Activated T-cell treated with anti-CD3 and anti-CD28 coated beads for 1 hour (primary cell): ENCODE measurements around the gene KCNQ1.

Source experiments
- DNase-seq: peaks from one replicate; pipeline ENCODE4 v3.0.0-alpha.2; 2020; ENCODE audit warnings: low read depth

The KCNQ1 gene

GRCh38 chr11:2511421-2512369 lies 66.9 kb downstream of the KCNQ1 start:
- no peak for DNase-seq

GRCh38 chr11:2512431-2513407 lies 67.9 kb downstream of the KCNQ1 start:
- no peak for DNase-seq

- no peak for DNase-seq
These were observed 68.6 kb downstream of the KCNQ1 start for GRCh38 chr11:2513441-2513840.

- DNase-seq: no peak
These were observed 70.8 kb downstream of the KCNQ1 start for GRCh38 chr11:2515401-2516275.

GRCh38 chr11:2516276-2517015 lies 71.6 kb downstream of the KCNQ1 start:
- DNase-seq: no peak

GRCh38 chr11:2517016-2517385 lies 72.2 kb downstream of the KCNQ1 start:
- no peak for DNase-seq

GRCh38 chr11:2517386-2518064 lies 72.7 kb downstream of the KCNQ1 start:
- DNase-seq: no peak

GRCh38 chr11:2518111-2518982 lies 73.5 kb downstream of the KCNQ1 start:
- no peak for DNase-seq

GRCh38 chr11:2518983-2519340 lies 74.2 kb downstream of the KCNQ1 start:
- DNase-seq: no peak

- DNase-seq: no peak
These were observed 74.7 kb downstream of the KCNQ1 start for GRCh38 chr11:2519517-2519861.

- DNase-seq: no peak
These were observed 75.3 kb downstream of the KCNQ1 start for GRCh38 chr11:2519862-2520735.

- no peak for DNase-seq
These were observed 75.9 kb downstream of the KCNQ1 start for GRCh38 chr11:2520736-2521035.

- no peak for DNase-seq
These were observed 76.4 kb downstream of the KCNQ1 start for GRCh38 chr11:2521081-2521732.

- DNase-seq: no peak
These were observed 77.2 kb downstream of the KCNQ1 start for GRCh38 chr11:2521733-2522630.

- DNase-seq: no peak
These were observed 77.9 kb downstream of the KCNQ1 start for GRCh38 chr11:2522631-2523255.

GRCh38 chr11:2523821-2524391 lies 79.1 kb downstream of the KCNQ1 start:
- no peak for DNase-seq
